GM12878 (cell line): ENCODE data around the gene SETD7. TPM values are rescaled to one million over a fixed set of nuclear protein-coding genes. Genes with fewer than 3 reads are reported as not detected.

Experiments
- ATAC-seq: fragments of 200-7000 bp; cut with Tn5 transposase; 3 replicates; pipeline ENCODE4 v1.9.1; 2020; ENCODE audit warnings: mild to moderate bottlenecking, moderate library complexity
- BruUV-seq: library from RNA; stranded (reverse); fragments of 400-500 nt; replicated peaks from 2 replicates; lab custom pipeline; 2021; lab: Mats Ljungman, UMichigan
- CTCF ChIA-PET: fragments of 300-600 bp; sonication (Branson Sonifier 250); formaldehyde crosslinking; extraction: SDS; loops from one replicate; lab custom pipeline; 2021; ENCODE audit warnings: inconsistent platforms; lab: Yijun Ruan, JAX
- POLR2A ChIA-PET: fragments of 350-600 bp; formaldehyde crosslinking; extraction: SDS; loops from one replicate; lab custom pipeline; 2021; ENCODE audit warnings: inconsistent platforms; lab: Charles Lee
- RAD21 ChIA-PET: fragments of 300-600 bp; sonication (Branson Sonifier 250); formaldehyde crosslinking; loops from one replicate; lab custom pipeline; 2023; ENCODE audit warnings: antibody characterized with exemption; ENCODE audit not compliant: unreplicated experiment; lab: Charles Lee
- SMC1A ChIA-PET: fragments of 300-600 bp; sonication (Branson Sonifier 250); formaldehyde crosslinking; loops from one replicate; lab custom pipeline; 2023; ENCODE audit not compliant: unreplicated experiment, uncharacterized antibody; lab: Charles Lee
- DNase-seq: peaks from one replicate; pipeline ENCODE4 v3.0.0-alpha.2; 2011; ENCODE audit warnings: low read depth, low spot score
- FAIRE-seq: peaks from 3 replicates; lab custom pipeline; 2011; peaks lifted over from hg19 to GRCh38; lab: Jason Lieb, UNC
- H2AFZ ChIP-seq: 2 replicates; pipeline ENCODE4 v1.6.0; 2011; ENCODE audit warnings: low read depth, low read length, control low read depth; ENCODE audit not compliant: control insufficient read depth
- H3K27ac ChIP-seq: 2 replicates; pipeline ENCODE4 v1.5.1; 2011; ENCODE audit warnings: control low read depth; ENCODE audit not compliant: control insufficient read depth, insufficient read depth
- H3K27me3 ChIP-seq, 2 experiments: replicated peaks in 1 of 2; 2 replicates each; pipeline versions ENCODE4 v1.6.0 to v1.6.1; 2011; ENCODE audit warnings: low read length in 1 of 2; ENCODE audit not compliant: control insufficient read depth in 2 of 2, insufficient read depth in 2 of 2
- H3K36me3 ChIP-seq, 2 experiments: 2 replicates each; pipeline ENCODE4 v1.5.1; 2011; ENCODE audit warnings: low read length in 1 of 2; ENCODE audit not compliant: control insufficient read depth in 2 of 2, insufficient read depth in 2 of 2
- H3K4me1 ChIP-seq: 2 replicates; pipeline ENCODE4 v1.6.1; 2011; ENCODE audit warnings: mild to moderate bottlenecking, low read length, moderate library complexity, mixed read lengths; ENCODE audit not compliant: control insufficient read depth, insufficient read depth
- H3K4me2 ChIP-seq: 2 replicates; pipeline ENCODE4 v1.6.0; 2011; ENCODE audit warnings: control low read depth; ENCODE audit not compliant: control insufficient read depth, insufficient read depth
- H3K4me3 ChIP-seq: fragments of 200-600 bp; sonication (generic); 2 replicates; pipeline ENCODE4 v1.5.1; 2016
- H3K79me2 ChIP-seq: 2 replicates; pipeline ENCODE4 v1.6.0; 2011; ENCODE audit warnings: low read length; ENCODE audit not compliant: control insufficient read depth, insufficient read depth
- H3K9ac ChIP-seq: 2 replicates; pipeline ENCODE4 v1.8.0; 2011; ENCODE audit warnings: low read length, control low read depth, mixed read lengths; ENCODE audit not compliant: control insufficient read depth, insufficient read depth
- H3K9me3 ChIP-seq: replicated peaks from 3 replicates; pipeline ENCODE4 v1.5.1; 2011; ENCODE audit warnings: mild to moderate bottlenecking, low read length; ENCODE audit not compliant: control insufficient read depth, insufficient read depth
- H4K20me1 ChIP-seq: 2 replicates; pipeline ENCODE4 v1.6.0; 2011; ENCODE audit not compliant: control insufficient read depth, insufficient read depth
- CTCF ChIP-seq, 3 experiments: IDR thresholded peaks in 2 of 3; conservative IDR thresholded peaks in 1 of 3; 2 replicates each; pipeline ENCODE4 v1.5.1; 2011; ENCODE audit warnings: low read depth in 3 of 3, low read length in 3 of 3, mild to moderate bottlenecking in 3 of 3, control low read depth in 2 of 3, moderate library complexity in 2 of 3, inconsistent platforms in 1 of 3, mixed read lengths in 1 of 3; ENCODE audit not compliant: control insufficient read depth in 2 of 3, insufficient read depth in 1 of 3; ENCODE audit errors: extremely low read depth in 1 of 3
- NR2C2 ChIP-seq: IDR thresholded peaks from 2 replicates; pipeline ENCODE4 v1.6.1; 2011; ENCODE audit warnings: borderline replicate concordance, low read depth; ENCODE audit not compliant: control insufficient read depth, insufficient read length
- NR2F1 ChIP-seq: fragments of 450-650 bp; conservative IDR thresholded peaks from 2 replicates; pipeline ENCODE4 v1.6.1; 2017; ENCODE audit warnings: mild to moderate bottlenecking
- REST ChIP-seq: IDR thresholded peaks from 2 replicates; pipeline ENCODE4 v1.6.1; 2012; ENCODE audit warnings: mild to moderate bottlenecking, low read depth, low read length
- USF1 ChIP-seq: IDR thresholded peaks from 2 replicates; pipeline ENCODE4 v1.6.1; 2011; ENCODE audit warnings: borderline replicate concordance, low read depth, mild to moderate bottlenecking, moderate library complexity, mixed read lengths, low read length; ENCODE audit not compliant: insufficient read depth; ENCODE audit errors: extremely low read length
- ZNF217 ChIP-seq: fragments of 450-650 bp; IDR thresholded peaks from 2 replicates; pipeline ENCODE4 v1.6.1; 2017; ENCODE audit warnings: antibody characterized with exemption, mild to moderate bottlenecking
- WGBS: methylation state at CpG from one replicate; pipeline ENCODE4 v1.1.6; 2016; ENCODE audit warnings: low lambda C conversion rate; ENCODE audit not compliant: insufficient replicate concordance, insufficient coverage; ENCODE audit errors: missing lambda C conversion rate; 5-methylcytosine and 5-hydroxymethylcytosine counted together
- in situ Hi-C: fragments of 300-500 bp; cut with MboI; formaldehyde crosslinking; loops from 9 replicates; pipeline ENCODE4 v1.14.3; 2018; ENCODE audit warnings: mixed read lengths
- intact Hi-C: fragments of 100-400 bp; cut with micrococcal nuclease; formaldehyde crosslinking; loops from one replicate; pipeline ENCODE4 v1.14.2; 2022; ENCODE audit not compliant: unreplicated experiment
- polyA plus RNA-seq, 11 experiments: library from polyadenylated mRNA; depleted of rRNA in 4 of 11; unstranded in 6 of 11; stranded (reverse) in 5 of 11; fragments of >200 nt; fragmentation: Nextera tagmentation in 4 of 11; fragmentation: Illumina TruSeq in 1 of 11; extraction: Ambion mirVana in 4 of 11; extraction: Trizol in 1 of 11; gene quantifications; 1 replicate in 1 of 11; 2 replicates in 10 of 11; pipeline versions ENCODE4 v1.2.1 to v1.2.3, GENCODE V29; 2011 to 2016; ENCODE audit warnings: inconsistent platforms in 2 of 11, missing spikeins in 2 of 11, low read depth in 1 of 11
- total RNA-seq, 4 experiments: library from RNA; depleted of rRNA in 3 of 4; stranded (reverse); fragments of >200 nt in 3 of 4; fragmentation: Illumina TruSeq in 1 of 4; extraction: Trizol in 1 of 4; gene quantifications; 2 replicates each; pipeline versions ENCODE4 v1.2.1 to v1.2.3, GENCODE V29; 2013 to 2021

Gene SETD7
- total and polyA plus RNA-seq, 10 of the 15 experiments (the other 5 are each of a cell fraction or from before 2014, with no cell fraction given), result 0.03 to 0.82 (median 0.44) TPM

GRCh38 chr4:139605516-139605915, 49.5 kb upstream of the SETD7 start:
- no peak overlapping the region for H3K4me2 ChIP-seq
- in situ Hi-C loops, result no loop called here
- 44% methylated on average over 3 of the region's 3 CpGs for WGBS

GRCh38 chr4:139603576-139604410, 47.8 kb upstream of the SETD7 start:
- BruUV-seq, result no TSS peak
- no peaks in the 10 kb centered on the region for H4K20me1 ChIP-seq
- DNase-seq (peak; percentile 8), FAIRE-seq (peak; percentile 75), ATAC-seq (peak; percentile 72)
- H3K4me1 ChIP-seq, result no peaks in the 10 kb centered on the region
- intact Hi-C loops, result loop anchor here (1.0 to 2.0 kb wide), 2 partner anchors 48 to 649 kb away; no protein-coding TSS in a partner anchor
- in situ Hi-C loops, result no loop called here
- ChIA-PET CTCF (interaction anchor here (0.6 to 5.3 kb wide), 26 partner anchors 10 to 1281 kb away, joined by 3 to 57 read pairs (median 4); no protein-coding TSS in a partner anchor), RAD21 (interaction anchor here (0.9 to 1.4 kb wide), 4 partner anchors 47 to 650 kb away, joined by 3 to 5 read pairs (median 3); no protein-coding TSS in a partner anchor), SMC1A (interaction anchor here (1.0 to 2.5 kb wide), 6 partner anchors 20 to 408 kb away, joined by 3 to 22 read pairs (median 3); no protein-coding TSS in a partner anchor), POLR2A (no interaction called here)
- no peak overlapping the region for H3K27ac ChIP-seq
- no peaks in the 10 kb centered on the region for H3K79me2 ChIP-seq
- no peaks in the 10 kb centered on the region for H3K9me3 ChIP-seq
- no peak overlapping the region for H3K4me3 ChIP-seq
- 22% methylated on average over 3 of the region's 3 CpGs for WGBS
- H3K36me3 ChIP-seq, result no peaks in the 10 kb centered on the region
- H3K9ac ChIP-seq, result no peak overlapping the region
- no peak overlapping the region for H3K4me2 ChIP-seq
- no peak overlapping the region for H2AFZ ChIP-seq
- peaks cover 0 to 2% of the 10 kb centered on the region in 2 experiments; a peak in 1 of 4 replicates for H3K27me3 ChIP-seq
- TF ChIP-seq REST (no peak), NR2C2 (no peak), NR2F1 (peak; percentile 49), CTCF (IDR thresholded peaks at IDR 0.05 in 2 of 3, conservative IDR thresholded peaks at IDR 0.05 in 1 of 3; ENCODE audit: control insufficient read depth in 2 of 3, extremely low read depth in 1 of 3, insufficient read depth in 1 of 3, low read depth in 3 of 3, low read length in 3 of 3) (peak; percentile 46 to 61 (median 57)), USF1 (no peak)

More at GRCh38 chr4:139605516-139605915, 49.5 kb upstream of the SETD7 start:
- H3K79me2 ChIP-seq, result no peaks in the 10 kb centered on the region
- ATAC-seq (no peak), DNase-seq (no peak), FAIRE-seq (no peak)
- ChIA-PET CTCF (interaction anchor here (1.5 to 5.3 kb wide), 2 partner anchors 46 to 50 kb away, joined by 4 to 57 read pairs; no protein-coding TSS in a partner anchor), SMC1A (no interaction called here), POLR2A (no interaction called here), RAD21 (interaction anchor here (1.1 kb wide), 1 partner anchor 89 kb away, joined by 3 read pairs; no protein-coding TSS in a partner anchor)
- H4K20me1 ChIP-seq, result no peaks in the 10 kb centered on the region
- TF ChIP-seq ZNF217, result no peak
- intact Hi-C loops, result no loop called here
- no peaks in the 10 kb centered on the region for H3K9me3 ChIP-seq
- peaks cover 0 to 2% of the 10 kb centered on the region in 2 experiments; a peak in 1 of 4 replicates for H3K27me3 ChIP-seq
- H3K36me3 ChIP-seq, result no peaks in the 10 kb centered on the region
- H3K27ac ChIP-seq, result no peak overlapping the region
- no peak overlapping the region for H3K9ac ChIP-seq
- BruUV-seq, result no TSS peak
- no peak overlapping the region for H2AFZ ChIP-seq
- no peak overlapping the region for H3K4me3 ChIP-seq
- no peaks in the 10 kb centered on the region for H3K4me1 ChIP-seq
